ENCODE data around the gene HOXB6. TPM values are rescaled to one million over a fixed set of nuclear protein-coding genes. Genes with fewer than 3 reads are reported as not detected.
A peak's percentile ranks its signal among the peaks of the same experiment; 100 is the strongest.

HOXB6 gene
- total RNA-seq, 1 experiment from 2014 or later: 64.8 TPM

GRCh38 chr17:48588528-48588927 lies 16.3 kb downstream of the HOXB6 start:
- no TSS peak for BruUV-seq (replicated peaks)
- Histone ChIP-seq H3K36me3 (ENCODE audit: control insufficient read depth in 1 of 2, insufficient read depth in 2 of 2, low read length in 2 of 2) (peaks cover 0 to 4% of the 10 kb centered on the region in 2 experiments; a peak in 2 of 4 replicates), H3K27ac (ENCODE audit: low read depth, low read length) (peak overlapping the region; percentile 91), H3K4me1 (ENCODE audit: control insufficient read depth in 1 of 2, insufficient read depth in 2 of 2, low read length in 2 of 2) (peaks cover 18 to 59% of the 10 kb centered on the region in 2 experiments), H3K4me2 (ENCODE audit: low read length) (no peak overlapping the region), H3K27me3 (ENCODE audit: insufficient read depth, low read length) (no peaks in the 10 kb centered on the region), H3K79me2 (ENCODE audit: insufficient read depth, low read length) (peaks cover 56% of the 10 kb centered on the region), H3K9me2 (ENCODE audit: insufficient read depth) (no peaks in the 10 kb centered on the region), H4K20me1 (ENCODE audit: insufficient read depth) (no peaks in the 10 kb centered on the region), H3K9ac (ENCODE audit: low read length) (no peak overlapping the region), H3K9me3 (ENCODE audit: control insufficient read depth in 1 of 2, insufficient read depth in 1 of 2, low read depth in 1 of 2, low read length in 2 of 2) (no peaks in the 10 kb centered on the region), H3K4me3 (replicated peaks in 1 of 2; ENCODE audit: low read depth in 1 of 2, low read length in 2 of 2) (no peak overlapping the region), H2AFZ (ENCODE audit: low read depth, low read length, poor library complexity, severe bottlenecking) (no peak overlapping the region)
- DNase-seq (ENCODE audit: low read depth, low spot score) (no peak), ATAC-seq (no peak)
- CTCF ChIA-PET: interaction anchor here (1.1 to 2.0 kb wide), 9 partner anchors 24 to 562 kb away, joined by 3 to 9 read pairs (median 4); partner anchors contain the start of gene HOXB8
- intact Hi-C loops (cut with micrococcal nuclease): no loop called here
- TF ChIP-seq JUND (IDR thresholded peaks at IDR 0.05): no peak
- TF ChIP-seq EZH2phosphoT487 (IDR thresholded peaks at IDR 0.05; ENCODE audit: borderline replicate concordance): no peak
- no peak for TF ChIP-seq SRF (IDR thresholded peaks at IDR 0.05; ENCODE audit: low read depth)
- TF ChIP-seq REST (IDR thresholded peaks at IDR 0.05; ENCODE audit: low read depth): no peak
- TF ChIP-seq FOSL1 (IDR thresholded peaks at IDR 0.05; ENCODE audit: low read depth): no peak
- no peak for TF ChIP-seq EZH2 (IDR thresholded peaks at IDR 0.05)
- no peak for TF ChIP-seq EGR1 (IDR thresholded peaks at IDR 0.05; ENCODE audit: low read depth)
- no peak for TF ChIP-seq TCF7L2 (IDR thresholded peaks at IDR 0.05; ENCODE audit: borderline replicate concordance, extremely low read depth, insufficient read depth, insufficient read length)
- TF ChIP-seq CBX3 (IDR thresholded peaks at IDR 0.05; ENCODE audit: low read depth): no peak
- no peak for TF ChIP-seq ZBTB33 (IDR thresholded peaks at IDR 0.05; ENCODE audit: extremely low read depth, insufficient replicate concordance, low read length)
- TF ChIP-seq ATF3 (IDR thresholded peaks at IDR 0.05): no peak
- no peak for TF ChIP-seq POLR2A (IDR thresholded peaks at IDR 0.05; ENCODE audit: borderline replicate concordance, extremely low read depth, insufficient read depth, insufficient read length)
- no peak for TF ChIP-seq POLR2AphosphoS5 (IDR thresholded peaks at IDR 0.05; ENCODE audit: low read depth, low read length)
- TF ChIP-seq ELF1 (IDR thresholded peaks at IDR 0.05; ENCODE audit: borderline replicate concordance, low read depth): no peak
- no peak for TF ChIP-seq ZFX (IDR thresholded peaks at IDR 0.05)
- no peak for TF ChIP-seq SP1 (IDR thresholded peaks at IDR 0.05; ENCODE audit: low read depth)
- no peak for TF ChIP-seq YY1 (IDR thresholded peaks at IDR 0.05; ENCODE audit: extremely low read depth, insufficient replicate concordance, low read depth, low read length)
- no peak for TF ChIP-seq ZNF274 (IDR thresholded peaks at IDR 0.05; ENCODE audit: low read depth, low read length)
- RAD21 ChIA-PET (ENCODE audit: low non-redundant PET in 1 of 2, low total read pairs in 2 of 2, uncharacterized antibody in 2 of 2, unreplicated experiment in 2 of 2): interaction anchor here in 1 of 2 experiments (1.0 kb wide), 1 partner anchor 253 kb away, joined by 3 read pairs; no protein-coding TSS in a partner anchor
- POLR2A ChIA-PET: interaction anchor here (1.2 kb wide), 1 partner anchor 647 kb away, joined by 3 read pairs; the partner anchor contains the start of gene PNPO
